ENCODE data around the gene CDC42BPG. TPM values are rescaled to one million over a fixed set of nuclear protein-coding genes. Genes with fewer than 3 reads are reported as not detected.

CDC42BPG gene
- total RNA-seq, 1 experiment from 2014 or later: 3.7 TPM

GRCh38 chr11:64801158-64801464 lies 43.3 kb downstream of the CDC42BPG start:
- ChIA-PET CTCF (interaction anchor here (0.6 to 3.6 kb wide), 2 partner anchors 14 to 102 kb away, joined by 3 to 21 read pairs; no protein-coding TSS in a partner anchor), POLR2A (interaction anchor here (0.6 kb wide), 1 partner anchor 77 kb away, joined by 3 read pairs; no protein-coding TSS in a partner anchor)
- no peak for TF ChIP-seq CTCF (IDR thresholded peaks at IDR 0.05; ENCODE audit: unreplicated experiment)
- no peak overlapping the region for H3K27ac Mint-ChIP-seq (ENCODE audit: low read depth, unreplicated experiment)
- H3K9me3 Mint-ChIP-seq (ENCODE audit: unreplicated experiment): no peaks in the 10 kb centered on the region
- DNase-seq (ENCODE audit: unreplicated experiment): no peak
- H3K4me1 Mint-ChIP-seq (ENCODE audit: insufficient read depth, unreplicated experiment): peaks cover 6% of the 10 kb centered on the region
- peaks cover 8% of the 10 kb centered on the region for H3K36me3 Mint-ChIP-seq (ENCODE audit: insufficient read depth, unreplicated experiment)
- H3K4me3 Mint-ChIP-seq (ENCODE audit: unreplicated experiment): no peak overlapping the region
- BruUV-seq (replicated peaks): no TSS peak
- H3K27me3 Mint-ChIP-seq (ENCODE audit: insufficient read depth, unreplicated experiment): no peaks in the 10 kb centered on the region
- intact Hi-C loops (cut with micrococcal nuclease): no loop called here

GRCh38 chr11:64800303-64801157 lies 43.9 kb downstream of the CDC42BPG start:
- DNase-seq (ENCODE audit: unreplicated experiment): no peak
- H3K27ac Mint-ChIP-seq (ENCODE audit: low read depth, unreplicated experiment): no peak overlapping the region
- no peaks in the 10 kb centered on the region for H3K27me3 Mint-ChIP-seq (ENCODE audit: insufficient read depth, unreplicated experiment)
- H3K9me3 Mint-ChIP-seq (ENCODE audit: unreplicated experiment): no peaks in the 10 kb centered on the region
- TF ChIP-seq CTCF (IDR thresholded peaks at IDR 0.05; ENCODE audit: unreplicated experiment): no peak
- CTCF ChIA-PET: interaction anchor here (0.6 to 3.6 kb wide), 2 partner anchors 13 to 103 kb away, joined by 3 to 21 read pairs; no protein-coding TSS in a partner anchor
- no peak overlapping the region for H3K4me3 Mint-ChIP-seq (ENCODE audit: unreplicated experiment)
- BruUV-seq (replicated peaks): no TSS peak
- intact Hi-C loops (cut with micrococcal nuclease): no loop called here
- POLR2A ChIA-PET: interaction anchor here (0.6 kb wide), 1 partner anchor 78 kb away, joined by 3 read pairs; no protein-coding TSS in a partner anchor
- peaks cover 6% of the 10 kb centered on the region for H3K4me1 Mint-ChIP-seq (ENCODE audit: insufficient read depth, unreplicated experiment)
- H3K36me3 Mint-ChIP-seq (ENCODE audit: insufficient read depth, unreplicated experiment): peaks cover 7% of the 10 kb centered on the region

GRCh38 chr11:64799623-64800302 lies 44.7 kb downstream of the CDC42BPG start:
- intact Hi-C loops (cut with micrococcal nuclease): no loop called here
- TF ChIP-seq CTCF (IDR thresholded peaks at IDR 0.05; ENCODE audit: unreplicated experiment): no peak
- POLR2A ChIA-PET: no interaction called here
- peaks cover 7% of the 10 kb centered on the region for H3K36me3 Mint-ChIP-seq (ENCODE audit: insufficient read depth, unreplicated experiment)
- no peaks in the 10 kb centered on the region for H3K27me3 Mint-ChIP-seq (ENCODE audit: insufficient read depth, unreplicated experiment)
- H3K4me3 Mint-ChIP-seq (ENCODE audit: unreplicated experiment): no peak overlapping the region
- no peak overlapping the region for H3K27ac Mint-ChIP-seq (ENCODE audit: low read depth, unreplicated experiment)
- BruUV-seq (replicated peaks): no TSS peak
- DNase-seq (ENCODE audit: unreplicated experiment): no peak
- no peaks in the 10 kb centered on the region for H3K9me3 Mint-ChIP-seq (ENCODE audit: unreplicated experiment)
- peaks cover 6% of the 10 kb centered on the region for H3K4me1 Mint-ChIP-seq (ENCODE audit: insufficient read depth, unreplicated experiment)
- CTCF ChIA-PET: interaction anchor here (0.7 to 3.6 kb wide), 2 partner anchors 13 to 62 kb away, joined by 3 to 21 read pairs; no protein-coding TSS in a partner anchor

GRCh38 chr11:64799256-64799622 lies 45.2 kb downstream of the CDC42BPG start:
- no peak for DNase-seq (ENCODE audit: unreplicated experiment)
- BruUV-seq (replicated peaks): no TSS peak
- Mint-ChIP-seq H3K27ac (ENCODE audit: low read depth, unreplicated experiment) (no peak overlapping the region), H3K4me3 (ENCODE audit: unreplicated experiment) (no peak overlapping the region), H3K4me1 (ENCODE audit: insufficient read depth, unreplicated experiment) (peaks cover 6% of the 10 kb centered on the region), H3K9me3 (ENCODE audit: unreplicated experiment) (no peaks in the 10 kb centered on the region), H3K36me3 (ENCODE audit: insufficient read depth, unreplicated experiment) (peaks cover 7% of the 10 kb centered on the region), H3K27me3 (ENCODE audit: insufficient read depth, unreplicated experiment) (no peaks in the 10 kb centered on the region)
- intact Hi-C loops (cut with micrococcal nuclease): no loop called here
- CTCF ChIA-PET: interaction anchor here (0.7 to 3.6 kb wide), 2 partner anchors 12 to 61 kb away, joined by 3 to 21 read pairs; no protein-coding TSS in a partner anchor
- POLR2A ChIA-PET: no interaction called here
- no peak for TF ChIP-seq CTCF (IDR thresholded peaks at IDR 0.05; ENCODE audit: unreplicated experiment)

All from MCF 10A (cell line).